Measurements from ENCODE around the gene TRAK1.

The TRAK1 gene

DNA sequence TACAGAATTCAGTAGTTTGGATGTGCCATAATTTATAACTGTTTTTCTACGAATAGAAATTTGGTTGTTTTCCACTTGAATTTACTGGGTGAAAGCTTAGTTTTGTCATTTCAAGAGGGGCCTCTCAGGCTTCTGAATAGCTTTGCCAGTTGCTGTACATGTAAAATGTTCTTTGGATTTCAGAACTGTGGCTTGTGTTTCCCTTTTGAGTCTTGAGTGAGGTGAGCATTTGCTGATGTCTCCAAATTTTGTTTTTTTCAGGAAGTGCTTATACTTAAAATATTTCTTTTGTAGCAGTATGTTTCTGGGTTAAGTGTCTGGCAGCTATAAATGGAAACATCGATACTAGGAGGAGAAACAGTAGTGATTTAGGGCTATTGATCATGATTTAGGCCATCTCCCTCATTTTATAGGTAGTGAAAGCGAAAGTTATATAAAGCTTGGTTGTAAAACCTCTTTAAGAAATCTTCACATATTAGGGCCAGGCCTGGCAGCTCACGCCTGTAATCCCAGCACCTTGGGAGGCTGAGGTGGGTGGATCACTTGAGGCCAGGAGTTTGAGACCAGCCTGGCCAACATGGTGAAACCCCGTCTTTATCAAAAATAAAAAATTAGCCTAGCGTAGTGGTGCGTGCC lies 9.2 kb upstream of the TRAK1 start:
- peaks cover 1% of the 10 kb centered on the region for H3K9me3 ChIP-seq (ENCODE audit: control insufficient read depth, low read length)
- no peak overlapping the region for H4K8ac ChIP-seq (ENCODE audit: low read length)
- peaks cover under 1 to 4% of the 10 kb centered on the region in 2 experiments for H3K36me3 ChIP-seq (ENCODE audit: control insufficient read depth in 1 of 2, insufficient read depth in 2 of 2, low read depth in 1 of 2, low read length in 2 of 2)
- H4K91ac ChIP-seq (ENCODE audit: low read length): no peak overlapping the region
- no peak for DNase-seq
- H3K4ac ChIP-seq (ENCODE audit: low read depth in 1 of 2, low read length in 2 of 2): no peak overlapping the region
- H3K18ac ChIP-seq (ENCODE audit: low read depth in 1 of 2, low read length in 2 of 2): no peak overlapping the region
- no peak overlapping the region for H2AFZ ChIP-seq (ENCODE audit: low read depth, low read length)
- no peak overlapping the region for H2BK120ac ChIP-seq (ENCODE audit: low read depth, low read length)
- WGBS: 96% methylated on average over 6 of the region's 7 CpGs
- H3K23ac ChIP-seq (ENCODE audit: low read length in 2 of 2): no peak overlapping the region
- no peak overlapping the region for H2BK5ac ChIP-seq (ENCODE audit: low read depth, low read length, poor library complexity, severe bottlenecking)
- no peak overlapping the region for H3K4me2 ChIP-seq (ENCODE audit: low read length, poor library complexity, severe bottlenecking)
- no peak overlapping the region for H3K14ac ChIP-seq (ENCODE audit: low read length in 2 of 2)
- H3K4me1 ChIP-seq (ENCODE audit: control insufficient read depth, insufficient read depth, low read depth, low read length): peaks cover 15% of the 10 kb centered on the region
- H3K9ac ChIP-seq (ENCODE audit: low read length): peak overlapping the region; percentile 75
- no peak overlapping the region for H2BK15ac ChIP-seq (ENCODE audit: low read depth, poor library complexity, severe bottlenecking)
- no peak overlapping the region for H2BK12ac ChIP-seq (ENCODE audit: low read length in 2 of 2)
- H3K79me1 ChIP-seq (replicated peaks; ENCODE audit: low read length, poor library complexity, severe bottlenecking): peaks cover 39% of the 10 kb centered on the region
- H3K4me3 ChIP-seq (ENCODE audit: insufficient read depth in 1 of 2, low read depth in 1 of 2, low read length in 2 of 2): peak overlapping the region in 1 of 2 experiments; percentile 48
- H2AK5ac ChIP-seq (ENCODE audit: low read length, severe bottlenecking): no peak overlapping the region
- H3K27ac ChIP-seq (ENCODE audit: low read length, poor library complexity, severe bottlenecking): no peak overlapping the region
- H3K27me3 ChIP-seq (ENCODE audit: control insufficient read depth in 1 of 2, insufficient read depth in 1 of 2, low read length in 2 of 2): no peaks in the 10 kb centered on the region

DNA sequence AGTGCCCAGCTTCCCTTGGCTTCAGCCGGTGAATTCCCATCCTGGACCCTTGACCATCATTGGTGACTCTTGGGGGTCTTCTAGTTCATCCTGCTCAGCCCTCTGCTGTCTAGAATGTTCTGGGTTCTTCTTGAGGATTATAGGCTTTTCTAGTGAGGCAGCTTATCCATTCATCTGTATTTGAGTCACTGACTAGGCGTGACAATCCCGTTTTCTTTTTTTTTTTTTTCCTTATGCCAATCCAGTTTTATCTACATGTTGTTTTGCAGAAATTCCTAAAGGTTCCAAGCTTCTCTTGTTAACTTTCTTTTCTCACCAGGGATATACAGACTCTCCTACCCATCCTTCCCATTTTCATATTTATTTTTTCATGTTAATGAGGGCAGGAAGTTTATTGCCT lies 6.6 kb upstream of the TRAK1 start:
- H2AFZ ChIP-seq (ENCODE audit: low read depth, low read length): no peak overlapping the region
- no peak overlapping the region for H3K9ac ChIP-seq (ENCODE audit: low read length)
- H4K91ac ChIP-seq (ENCODE audit: low read length): no peak overlapping the region
- no peaks in the 10 kb centered on the region for H3K9me3 ChIP-seq (ENCODE audit: control insufficient read depth, low read length)
- no peak overlapping the region for H2BK120ac ChIP-seq (ENCODE audit: low read depth, low read length)
- H2BK15ac ChIP-seq (ENCODE audit: low read depth, poor library complexity, severe bottlenecking): no peak overlapping the region
- no peaks in the 10 kb centered on the region for H3K27me3 ChIP-seq (ENCODE audit: control insufficient read depth in 1 of 2, insufficient read depth in 1 of 2, low read length in 2 of 2)
- peaks cover 42% of the 10 kb centered on the region for H3K79me1 ChIP-seq (replicated peaks; ENCODE audit: low read length, poor library complexity, severe bottlenecking)
- no peak overlapping the region for H3K27ac ChIP-seq (ENCODE audit: low read length, poor library complexity, severe bottlenecking)
- H3K18ac ChIP-seq (ENCODE audit: low read depth in 1 of 2, low read length in 2 of 2): no peak overlapping the region
- no peak overlapping the region for H2BK12ac ChIP-seq (ENCODE audit: low read length in 2 of 2)
- H2BK5ac ChIP-seq (ENCODE audit: low read depth, low read length, poor library complexity, severe bottlenecking): no peak overlapping the region
- no peak overlapping the region for H3K23ac ChIP-seq (ENCODE audit: low read length in 2 of 2)
- H4K8ac ChIP-seq (ENCODE audit: low read length): no peak overlapping the region
- H2AK5ac ChIP-seq (ENCODE audit: low read length, severe bottlenecking): no peak overlapping the region
- no peak overlapping the region for H3K14ac ChIP-seq (ENCODE audit: low read length in 2 of 2)
- no peak for DNase-seq
- peaks cover 16% of the 10 kb centered on the region for H3K4me1 ChIP-seq (ENCODE audit: control insufficient read depth, insufficient read depth, low read depth, low read length)
- H3K4me3 ChIP-seq (ENCODE audit: insufficient read depth in 1 of 2, low read depth in 1 of 2, low read length in 2 of 2): no peak overlapping the region
- no peak overlapping the region for H3K4me2 ChIP-seq (ENCODE audit: low read length, poor library complexity, severe bottlenecking)
- peaks cover 12 to 31% of the 10 kb centered on the region in 2 experiments for H3K36me3 ChIP-seq (ENCODE audit: control insufficient read depth in 1 of 2, insufficient read depth in 2 of 2, low read depth in 1 of 2, low read length in 2 of 2)
- 89% methylated on average over 3 of the region's 3 CpGs for WGBS
- no peak overlapping the region for H3K4ac ChIP-seq (ENCODE audit: low read depth in 1 of 2, low read length in 2 of 2)

DNA sequence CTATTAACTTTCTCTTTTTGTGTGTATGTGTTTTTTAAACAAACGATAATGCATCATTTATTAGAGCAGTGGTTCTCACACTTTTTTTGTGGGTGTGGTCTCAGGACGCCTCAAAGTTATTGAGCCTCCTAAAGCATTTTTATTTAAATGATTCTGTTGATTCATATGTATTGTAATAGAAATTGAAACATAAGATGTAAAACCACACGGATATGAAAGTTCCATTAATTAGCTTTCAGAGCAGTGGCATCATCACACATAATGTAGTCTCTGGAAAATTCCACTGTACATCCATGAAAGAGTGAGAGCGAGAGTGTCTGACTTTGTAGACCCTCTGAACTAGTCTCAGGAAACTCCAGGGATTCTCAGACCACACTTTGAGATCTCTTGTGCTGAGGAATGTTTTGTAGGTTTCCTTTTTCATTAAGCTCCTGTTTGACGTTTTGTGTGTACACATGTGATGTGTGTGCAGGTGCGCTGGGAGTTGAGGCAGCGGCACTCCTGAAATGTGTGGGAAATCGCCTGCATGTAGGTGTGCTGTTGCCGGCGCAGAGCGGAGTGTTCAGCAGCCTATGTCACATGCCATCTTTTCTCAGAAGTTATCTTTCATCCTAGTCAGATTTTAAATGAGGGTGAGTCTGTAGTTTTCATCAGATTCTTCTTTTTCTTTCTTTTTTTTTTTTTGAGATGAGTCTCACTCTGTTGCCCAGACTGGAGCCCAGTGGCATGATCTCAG lies 5.3 kb upstream of the TRAK1 start:
- 96% methylated on average over 6 of the region's 11 CpGs for WGBS
- H3K27ac ChIP-seq (ENCODE audit: low read length, poor library complexity, severe bottlenecking): no peak overlapping the region
- no peak for DNase-seq

DNA sequence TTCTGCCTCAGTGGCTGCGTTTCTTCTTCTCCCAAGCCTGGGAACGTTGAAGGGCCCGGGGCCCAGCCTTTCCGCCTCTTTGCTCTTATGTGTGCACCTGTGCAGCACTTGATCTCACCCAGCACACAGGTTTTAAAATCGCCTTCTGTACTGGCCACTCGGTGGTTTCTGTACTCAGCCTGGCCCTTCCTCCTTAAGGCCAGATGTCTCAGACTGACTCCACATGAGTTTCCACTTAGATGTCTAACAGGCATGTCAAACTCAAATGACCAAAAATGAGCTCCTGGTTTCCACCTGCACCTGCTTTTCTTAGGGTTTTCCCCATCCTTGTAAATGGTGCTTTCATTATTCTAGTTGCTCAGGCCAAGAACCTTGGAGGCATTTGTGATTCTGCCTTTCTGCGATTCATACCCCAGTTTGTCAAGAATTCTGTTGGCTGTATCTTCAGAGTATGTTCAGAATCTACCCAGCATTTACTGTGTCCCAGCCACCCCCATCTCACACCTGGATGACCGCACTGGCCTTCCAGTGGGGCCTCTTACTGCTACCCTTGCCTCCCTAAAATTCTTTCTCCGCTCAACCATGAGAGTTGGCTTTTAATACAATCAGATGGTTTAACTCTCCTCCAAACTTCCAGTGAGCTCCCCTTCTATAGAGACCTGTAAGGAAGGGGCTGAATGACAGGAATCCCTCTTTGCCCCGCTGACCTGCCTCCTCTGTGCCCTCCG lies 2.2 kb upstream of the TRAK1 start:
- Histone ChIP-seq H3K23ac (ENCODE audit: low read length in 2 of 2) (no peak overlapping the region), H3K9ac (ENCODE audit: low read length) (no peak overlapping the region), H3K4me1 (ENCODE audit: control insufficient read depth, insufficient read depth, low read depth, low read length) (peaks cover 10% of the 10 kb centered on the region), H3K4me3 (ENCODE audit: insufficient read depth in 1 of 2, low read depth in 1 of 2, low read length in 2 of 2) (no peak overlapping the region), H3K36me3 (ENCODE audit: control insufficient read depth in 1 of 2, insufficient read depth in 2 of 2, low read depth in 1 of 2, low read length in 2 of 2) (peaks cover 28 to 46% of the 10 kb centered on the region in 2 experiments), H3K27me3 (ENCODE audit: control insufficient read depth in 1 of 2, insufficient read depth in 1 of 2, low read length in 2 of 2) (no peaks in the 10 kb centered on the region), H2AK5ac (ENCODE audit: low read length, severe bottlenecking) (no peak overlapping the region), H3K9me3 (ENCODE audit: control insufficient read depth, low read length) (no peaks in the 10 kb centered on the region), H2BK12ac (ENCODE audit: low read length in 2 of 2) (no peak overlapping the region), H3K4ac (ENCODE audit: low read depth in 1 of 2, low read length in 2 of 2) (no peak overlapping the region), H2AFZ (ENCODE audit: low read depth, low read length) (no peak overlapping the region), H2BK5ac (ENCODE audit: low read depth, low read length, poor library complexity, severe bottlenecking) (no peak overlapping the region), H2BK15ac (ENCODE audit: low read depth, poor library complexity, severe bottlenecking) (no peak overlapping the region), H3K27ac (ENCODE audit: low read length, poor library complexity, severe bottlenecking) (no peak overlapping the region), H2BK120ac (ENCODE audit: low read depth, low read length) (no peak overlapping the region), H3K4me2 (ENCODE audit: low read length, poor library complexity, severe bottlenecking) (no peak overlapping the region), H3K79me1 (replicated peaks; ENCODE audit: low read length, poor library complexity, severe bottlenecking) (peaks cover 39% of the 10 kb centered on the region), H3K14ac (ENCODE audit: low read length in 2 of 2) (no peak overlapping the region), H3K18ac (ENCODE audit: low read depth in 1 of 2, low read length in 2 of 2) (no peak overlapping the region), H4K91ac (ENCODE audit: low read length) (no peak overlapping the region), H4K8ac (ENCODE audit: low read length) (no peak overlapping the region)
- WGBS: 92% methylated on average over 11 of the region's 11 CpGs
- DNase-seq: no peak

More for the DNA sequence above, 5.3 kb upstream of the TRAK1 start:
- no peak overlapping the region for H2BK5ac ChIP-seq (ENCODE audit: low read depth, low read length, poor library complexity, severe bottlenecking)
- H3K9me3 ChIP-seq (ENCODE audit: control insufficient read depth, low read length): no peaks in the 10 kb centered on the region
- no peak overlapping the region for H4K91ac ChIP-seq (ENCODE audit: low read length)
- H3K18ac ChIP-seq (ENCODE audit: low read depth in 1 of 2, low read length in 2 of 2): no peak overlapping the region
- no peaks in the 10 kb centered on the region for H3K27me3 ChIP-seq (ENCODE audit: control insufficient read depth in 1 of 2, insufficient read depth in 1 of 2, low read length in 2 of 2)
- no peak overlapping the region for H3K4me3 ChIP-seq (ENCODE audit: insufficient read depth in 1 of 2, low read depth in 1 of 2, low read length in 2 of 2)
- H2BK15ac ChIP-seq (ENCODE audit: low read depth, poor library complexity, severe bottlenecking): no peak overlapping the region
- H3K4ac ChIP-seq (ENCODE audit: low read depth in 1 of 2, low read length in 2 of 2): no peak overlapping the region
- H2AFZ ChIP-seq (ENCODE audit: low read depth, low read length): no peak overlapping the region
- H2BK120ac ChIP-seq (ENCODE audit: low read depth, low read length): no peak overlapping the region
- no peak overlapping the region for H3K9ac ChIP-seq (ENCODE audit: low read length)
- H3K79me1 ChIP-seq (replicated peaks; ENCODE audit: low read length, poor library complexity, severe bottlenecking): peaks cover 46% of the 10 kb centered on the region
- H2BK12ac ChIP-seq (ENCODE audit: low read length in 2 of 2): no peak overlapping the region
- H3K23ac ChIP-seq (ENCODE audit: low read length in 2 of 2): no peak overlapping the region
- H4K8ac ChIP-seq (ENCODE audit: low read length): no peak overlapping the region
- H3K4me2 ChIP-seq (ENCODE audit: low read length, poor library complexity, severe bottlenecking): no peak overlapping the region
- H3K14ac ChIP-seq (ENCODE audit: low read length in 2 of 2): no peak overlapping the region
- peaks cover 10% of the 10 kb centered on the region for H3K4me1 ChIP-seq (ENCODE audit: control insufficient read depth, insufficient read depth, low read depth, low read length)
- H3K36me3 ChIP-seq (ENCODE audit: control insufficient read depth in 1 of 2, insufficient read depth in 2 of 2, low read depth in 1 of 2, low read length in 2 of 2): peaks cover 19 to 41% of the 10 kb centered on the region in 2 experiments
- no peak overlapping the region for H2AK5ac ChIP-seq (ENCODE audit: low read length, severe bottlenecking)
